ENCODE results near the gene LRRTM4. TPM values are rescaled to one million over a fixed set of nuclear protein-coding genes. Genes with fewer than 3 reads are reported as not detected.

Gene LRRTM4
- total and polyA plus RNA-seq, 4 experiments from 2014 or later = not detected

- POLR2A ChIA-PET (ENCODE audit: partially characterized antibody) = no interaction called here
- no peak for DNase-seq
- Mint-ChIP-seq H3K27ac (no peak overlapping the region), H3K36me3 (no peaks in the 10 kb centered on the region), H3K27me3 (no peaks in the 10 kb centered on the region), H3K4me3 (no peak overlapping the region), H3K9me3 (peaks cover 0 to 18% (median 5%) of the 10 kb centered on the region in 8 donors), H3K4me1 (no peaks in the 10 kb centered on the region)
- intact Hi-C loops (cut with micrococcal nuclease) = no loop called here
- CTCF ChIA-PET (ENCODE audit: partially characterized antibody) = no interaction called here
- H3K4me3 ChIP-seq (ENCODE audit: low read length in 2 of 2) = no peak overlapping the region
- no peak overlapping the region for H3K27ac ChIP-seq (ENCODE audit: low read depth, low read length)
- H3K4me1 ChIP-seq (ENCODE audit: insufficient read depth, low read length) = no peaks in the 10 kb centered on the region
- H3K27me3 ChIP-seq (ENCODE audit: insufficient read depth, low read length) = no peaks in the 10 kb centered on the region
- no peaks in the 10 kb centered on the region for H3K36me3 ChIP-seq (ENCODE audit: insufficient read depth, low read length)
- H3K9me3 ChIP-seq (ENCODE audit: control insufficient read depth in 1 of 2, low read length in 2 of 2) = no peaks in the 10 kb centered on the region
Observed at GRCh38 chr2:76870011-76870410, 652.2 kb downstream of the LRRTM4 start.

- H3K27me3 Mint-ChIP-seq = no peaks in the 10 kb centered on the region
- Histone ChIP-seq H3K36me3 (ENCODE audit: insufficient read depth, low read length) (no peaks in the 10 kb centered on the region), H3K27ac (ENCODE audit: low read depth, low read length) (no peak overlapping the region), H3K4me1 (ENCODE audit: insufficient read depth, low read length) (no peaks in the 10 kb centered on the region), H3K9me3 (ENCODE audit: control insufficient read depth in 1 of 2, low read length in 2 of 2) (no peaks in the 10 kb centered on the region), H3K27me3 (ENCODE audit: insufficient read depth, low read length) (no peaks in the 10 kb centered on the region), H3K4me3 (ENCODE audit: low read length in 2 of 2) (no peak overlapping the region)
- H3K27ac Mint-ChIP-seq = no peak overlapping the region
- no peak overlapping the region for H3K4me3 Mint-ChIP-seq
- ChIA-PET CTCF (ENCODE audit: partially characterized antibody) (no interaction called here), POLR2A (ENCODE audit: partially characterized antibody) (no interaction called here)
- no peaks in the 10 kb centered on the region for H3K4me1 Mint-ChIP-seq
- DNase-seq = no peak
- H3K36me3 Mint-ChIP-seq = no peaks in the 10 kb centered on the region
- peaks cover 0 to 30% (median 8%) of the 10 kb centered on the region in 8 donors for H3K9me3 Mint-ChIP-seq
- intact Hi-C loops (cut with micrococcal nuclease) = no loop called here
Observed at GRCh38 chr2:76867854-76868253, 654.3 kb downstream of the LRRTM4 start.

- Histone ChIP-seq H3K36me3 (ENCODE audit: insufficient read depth, low read length) (no peaks in the 10 kb centered on the region), H3K9me3 (ENCODE audit: control insufficient read depth in 1 of 2, low read length in 2 of 2) (no peaks in the 10 kb centered on the region), H3K4me1 (ENCODE audit: insufficient read depth, low read length) (no peaks in the 10 kb centered on the region), H3K4me3 (ENCODE audit: low read length in 2 of 2) (no peak overlapping the region), H3K27ac (ENCODE audit: low read depth, low read length) (no peak overlapping the region), H3K27me3 (ENCODE audit: insufficient read depth, low read length) (no peaks in the 10 kb centered on the region)
- intact Hi-C loops (cut with micrococcal nuclease) = no loop called here
- POLR2A ChIA-PET (ENCODE audit: partially characterized antibody) = no interaction called here
- Mint-ChIP-seq H3K27ac (no peak overlapping the region), H3K9me3 (peaks cover 0 to 29% (median 11%) of the 10 kb centered on the region in 8 donors), H3K4me3 (no peak overlapping the region), H3K36me3 (no peaks in the 10 kb centered on the region), H3K27me3 (no peaks in the 10 kb centered on the region), H3K4me1 (no peaks in the 10 kb centered on the region)
- CTCF ChIA-PET (ENCODE audit: partially characterized antibody) = no interaction called here
- DNase-seq = no peak
Observed at GRCh38 chr2:76866464-76866863, 655.7 kb downstream of the LRRTM4 start.

- CTCF ChIA-PET (ENCODE audit: partially characterized antibody) = no interaction called here
- H3K4me1 ChIP-seq (ENCODE audit: insufficient read depth, low read length) = no peaks in the 10 kb centered on the region
- H3K4me3 ChIP-seq (ENCODE audit: low read length in 2 of 2) = no peak overlapping the region
- H3K27me3 Mint-ChIP-seq = no peaks in the 10 kb centered on the region
- no peaks in the 10 kb centered on the region for H3K27me3 ChIP-seq (ENCODE audit: insufficient read depth, low read length)
- H3K36me3 Mint-ChIP-seq = no peaks in the 10 kb centered on the region
- H3K36me3 ChIP-seq (ENCODE audit: insufficient read depth, low read length) = no peaks in the 10 kb centered on the region
- no peak overlapping the region for H3K27ac Mint-ChIP-seq
- no peak overlapping the region for H3K4me3 Mint-ChIP-seq
- intact Hi-C loops (cut with micrococcal nuclease) = no loop called here
- DNase-seq = no peak
- no peaks in the 10 kb centered on the region for H3K9me3 ChIP-seq (ENCODE audit: control insufficient read depth in 1 of 2, low read length in 2 of 2)
- H3K9me3 Mint-ChIP-seq = peaks cover 2 to 24% (median 11%) of the 10 kb centered on the region in 8 donors
- POLR2A ChIA-PET (ENCODE audit: partially characterized antibody) = interaction anchor here (0.5 kb wide), 1 partner anchor 16 kb away, joined by 3 read pairs; no protein-coding TSS in a partner anchor
- H3K4me1 Mint-ChIP-seq = no peaks in the 10 kb centered on the region
- no peak overlapping the region for H3K27ac ChIP-seq (ENCODE audit: low read depth, low read length)
Observed at GRCh38 chr2:76862901-76863300, 659.3 kb downstream of the LRRTM4 start.

GRCh38 chr2:76861708-76862107 is 660.5 kb downstream of the LRRTM4 start:
- no peaks in the 10 kb centered on the region for H3K4me1 Mint-ChIP-seq
- CTCF ChIA-PET (ENCODE audit: partially characterized antibody) = no interaction called here
- intact Hi-C loops (cut with micrococcal nuclease) = no loop called here

GRCh38 chr2:76851000-76851399 is 671.2 kb downstream of the LRRTM4 start:
- Mint-ChIP-seq H3K27me3 (no peaks in the 10 kb centered on the region), H3K27ac (no peak overlapping the region), H3K4me1 (no peaks in the 10 kb centered on the region), H3K36me3 (no peaks in the 10 kb centered on the region), H3K9me3 (peaks cover 0 to 29% (median 10%) of the 10 kb centered on the region in 8 donors), H3K4me3 (no peak overlapping the region)
- ChIA-PET POLR2A (ENCODE audit: partially characterized antibody) (no interaction called here), CTCF (ENCODE audit: partially characterized antibody) (no interaction called here)
- no peak overlapping the region for H3K27ac ChIP-seq (ENCODE audit: low read depth, low read length)
- no peak for DNase-seq
- no peaks in the 10 kb centered on the region for H3K27me3 ChIP-seq (ENCODE audit: insufficient read depth, low read length)
- no peak overlapping the region for H3K4me3 ChIP-seq (ENCODE audit: low read length in 2 of 2)
- intact Hi-C loops (cut with micrococcal nuclease) = no loop called here
- H3K4me1 ChIP-seq (ENCODE audit: insufficient read depth, low read length) = no peaks in the 10 kb centered on the region
- no peaks in the 10 kb centered on the region for H3K9me3 ChIP-seq (ENCODE audit: control insufficient read depth in 1 of 2, low read length in 2 of 2)
- no peaks in the 10 kb centered on the region for H3K36me3 ChIP-seq (ENCODE audit: insufficient read depth, low read length)

More at GRCh38 chr2:76861708-76862107, 660.5 kb downstream of the LRRTM4 start:
- H3K4me3 Mint-ChIP-seq = no peak overlapping the region
- POLR2A ChIA-PET (ENCODE audit: partially characterized antibody) = no interaction called here
- Histone ChIP-seq H3K4me3 (ENCODE audit: low read length in 2 of 2) (no peak overlapping the region), H3K9me3 (ENCODE audit: control insufficient read depth in 1 of 2, low read length in 2 of 2) (no peaks in the 10 kb centered on the region), H3K27me3 (ENCODE audit: insufficient read depth, low read length) (no peaks in the 10 kb centered on the region), H3K4me1 (ENCODE audit: insufficient read depth, low read length) (no peaks in the 10 kb centered on the region), H3K36me3 (ENCODE audit: insufficient read depth, low read length) (no peaks in the 10 kb centered on the region), H3K27ac (ENCODE audit: low read depth, low read length) (no peak overlapping the region)
- H3K36me3 Mint-ChIP-seq = no peaks in the 10 kb centered on the region
- no peak for DNase-seq
- no peak overlapping the region for H3K27ac Mint-ChIP-seq
- H3K27me3 Mint-ChIP-seq = no peaks in the 10 kb centered on the region
- peaks cover 2 to 29% (median 12%) of the 10 kb centered on the region in 8 donors for H3K9me3 Mint-ChIP-seq

GRCh38 chr2:76849086-76849485 is 673.1 kb downstream of the LRRTM4 start:
- H3K36me3 ChIP-seq (ENCODE audit: insufficient read depth, low read length) = no peaks in the 10 kb centered on the region
- no peak overlapping the region for H3K4me3 ChIP-seq (ENCODE audit: low read length in 2 of 2)
- H3K27ac ChIP-seq (ENCODE audit: low read depth, low read length) = no peak overlapping the region
- H3K4me1 ChIP-seq (ENCODE audit: insufficient read depth, low read length) = no peaks in the 10 kb centered on the region
- DNase-seq = no peak
- peaks cover 0 to 30% (median 16%) of the 10 kb centered on the region in 8 donors for H3K9me3 Mint-ChIP-seq
- H3K36me3 Mint-ChIP-seq = no peaks in the 10 kb centered on the region
- H3K4me1 Mint-ChIP-seq = no peaks in the 10 kb centered on the region
- CTCF ChIA-PET (ENCODE audit: partially characterized antibody) = interaction anchor here (0.5 kb wide), 1 partner anchor 204 kb away, joined by 4 read pairs; no protein-coding TSS in a partner anchor
- H3K27ac Mint-ChIP-seq = no peak overlapping the region
- no peak overlapping the region for H3K4me3 Mint-ChIP-seq
- intact Hi-C loops (cut with micrococcal nuclease) = no loop called here
- H3K9me3 ChIP-seq (ENCODE audit: control insufficient read depth in 1 of 2, low read length in 2 of 2) = no peaks in the 10 kb centered on the region
- no peaks in the 10 kb centered on the region for H3K27me3 ChIP-seq (ENCODE audit: insufficient read depth, low read length)
- POLR2A ChIA-PET (ENCODE audit: partially characterized antibody) = no interaction called here
- no peaks in the 10 kb centered on the region for H3K27me3 Mint-ChIP-seq

GRCh38 chr2:76839826-76840225 is 682.4 kb downstream of the LRRTM4 start:
- DNase-seq = no peak
- no peaks in the 10 kb centered on the region for H3K27me3 Mint-ChIP-seq
- Histone ChIP-seq H3K27ac (ENCODE audit: low read depth, low read length) (no peak overlapping the region), H3K9me3 (ENCODE audit: control insufficient read depth in 1 of 2, low read length in 2 of 2) (no peaks in the 10 kb centered on the region), H3K4me3 (ENCODE audit: low read length in 2 of 2) (no peak overlapping the region), H3K4me1 (ENCODE audit: insufficient read depth, low read length) (no peaks in the 10 kb centered on the region), H3K27me3 (ENCODE audit: insufficient read depth, low read length) (no peaks in the 10 kb centered on the region), H3K36me3 (ENCODE audit: insufficient read depth, low read length) (no peaks in the 10 kb centered on the region)
- H3K36me3 Mint-ChIP-seq = no peaks in the 10 kb centered on the region
- peaks cover 0 to 21% (median 5%) of the 10 kb centered on the region in 8 donors for H3K9me3 Mint-ChIP-seq
- intact Hi-C loops (cut with micrococcal nuclease) = no loop called here
- CTCF ChIA-PET (ENCODE audit: partially characterized antibody) = no interaction called here
- POLR2A ChIA-PET (ENCODE audit: partially characterized antibody) = no interaction called here
- no peak overlapping the region for H3K27ac Mint-ChIP-seq
- H3K4me3 Mint-ChIP-seq = no peak overlapping the region
- no peaks in the 10 kb centered on the region for H3K4me1 Mint-ChIP-seq

All from CD4-positive, alpha-beta memory T cell (primary cell).